ENCODE measurements around the gene ADM2. TPM values are rescaled to one million over a fixed set of nuclear protein-coding genes. Genes with fewer than 3 reads are reported as not detected.
A peak's percentile ranks its signal among the peaks of the same experiment; 100 is the strongest.

The ADM2 gene
- total and polyA plus RNA-seq, 2 of the 13 experiments (the other 11 are each of a cell fraction or from before 2014, with no cell fraction given): 1.2 to 3.0 TPM

DNA sequence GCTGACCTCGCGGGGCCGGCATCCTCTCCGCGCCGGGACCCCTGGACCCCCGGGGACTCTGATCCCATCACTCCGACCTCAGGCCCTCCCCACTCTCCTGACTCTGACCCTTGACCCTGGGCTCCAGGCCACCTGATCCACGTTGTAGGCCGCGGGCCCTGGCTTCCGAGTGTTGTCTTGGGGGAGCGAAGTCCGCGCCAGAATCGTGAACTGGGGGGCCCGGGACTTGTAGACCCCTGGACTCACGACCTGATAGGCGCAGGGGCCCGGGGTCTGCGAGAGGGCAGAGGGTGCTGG, 49.2 kb downstream of the ADM2 start (continued):
- TF ChIP-seq SMAD3 (CRISPR knock-in tag; IDR thresholded peaks at IDR 0.05): no peak
- TF ChIP-seq FOXK1 (CRISPR knock-in tag; IDR thresholded peaks at IDR 0.05; ENCODE audit: borderline replicate concordance, low read depth): no peak
- no peak for TF ChIP-seq ZHX2 (IDR thresholded peaks at IDR 0.05; ENCODE audit: low read depth)
- no peak for TF ChIP-seq ZHX2 (CRISPR knock-in tag; IDR thresholded peaks at IDR 0.05; ENCODE audit: borderline replicate concordance)
- TF ChIP-seq, protein P1, sequence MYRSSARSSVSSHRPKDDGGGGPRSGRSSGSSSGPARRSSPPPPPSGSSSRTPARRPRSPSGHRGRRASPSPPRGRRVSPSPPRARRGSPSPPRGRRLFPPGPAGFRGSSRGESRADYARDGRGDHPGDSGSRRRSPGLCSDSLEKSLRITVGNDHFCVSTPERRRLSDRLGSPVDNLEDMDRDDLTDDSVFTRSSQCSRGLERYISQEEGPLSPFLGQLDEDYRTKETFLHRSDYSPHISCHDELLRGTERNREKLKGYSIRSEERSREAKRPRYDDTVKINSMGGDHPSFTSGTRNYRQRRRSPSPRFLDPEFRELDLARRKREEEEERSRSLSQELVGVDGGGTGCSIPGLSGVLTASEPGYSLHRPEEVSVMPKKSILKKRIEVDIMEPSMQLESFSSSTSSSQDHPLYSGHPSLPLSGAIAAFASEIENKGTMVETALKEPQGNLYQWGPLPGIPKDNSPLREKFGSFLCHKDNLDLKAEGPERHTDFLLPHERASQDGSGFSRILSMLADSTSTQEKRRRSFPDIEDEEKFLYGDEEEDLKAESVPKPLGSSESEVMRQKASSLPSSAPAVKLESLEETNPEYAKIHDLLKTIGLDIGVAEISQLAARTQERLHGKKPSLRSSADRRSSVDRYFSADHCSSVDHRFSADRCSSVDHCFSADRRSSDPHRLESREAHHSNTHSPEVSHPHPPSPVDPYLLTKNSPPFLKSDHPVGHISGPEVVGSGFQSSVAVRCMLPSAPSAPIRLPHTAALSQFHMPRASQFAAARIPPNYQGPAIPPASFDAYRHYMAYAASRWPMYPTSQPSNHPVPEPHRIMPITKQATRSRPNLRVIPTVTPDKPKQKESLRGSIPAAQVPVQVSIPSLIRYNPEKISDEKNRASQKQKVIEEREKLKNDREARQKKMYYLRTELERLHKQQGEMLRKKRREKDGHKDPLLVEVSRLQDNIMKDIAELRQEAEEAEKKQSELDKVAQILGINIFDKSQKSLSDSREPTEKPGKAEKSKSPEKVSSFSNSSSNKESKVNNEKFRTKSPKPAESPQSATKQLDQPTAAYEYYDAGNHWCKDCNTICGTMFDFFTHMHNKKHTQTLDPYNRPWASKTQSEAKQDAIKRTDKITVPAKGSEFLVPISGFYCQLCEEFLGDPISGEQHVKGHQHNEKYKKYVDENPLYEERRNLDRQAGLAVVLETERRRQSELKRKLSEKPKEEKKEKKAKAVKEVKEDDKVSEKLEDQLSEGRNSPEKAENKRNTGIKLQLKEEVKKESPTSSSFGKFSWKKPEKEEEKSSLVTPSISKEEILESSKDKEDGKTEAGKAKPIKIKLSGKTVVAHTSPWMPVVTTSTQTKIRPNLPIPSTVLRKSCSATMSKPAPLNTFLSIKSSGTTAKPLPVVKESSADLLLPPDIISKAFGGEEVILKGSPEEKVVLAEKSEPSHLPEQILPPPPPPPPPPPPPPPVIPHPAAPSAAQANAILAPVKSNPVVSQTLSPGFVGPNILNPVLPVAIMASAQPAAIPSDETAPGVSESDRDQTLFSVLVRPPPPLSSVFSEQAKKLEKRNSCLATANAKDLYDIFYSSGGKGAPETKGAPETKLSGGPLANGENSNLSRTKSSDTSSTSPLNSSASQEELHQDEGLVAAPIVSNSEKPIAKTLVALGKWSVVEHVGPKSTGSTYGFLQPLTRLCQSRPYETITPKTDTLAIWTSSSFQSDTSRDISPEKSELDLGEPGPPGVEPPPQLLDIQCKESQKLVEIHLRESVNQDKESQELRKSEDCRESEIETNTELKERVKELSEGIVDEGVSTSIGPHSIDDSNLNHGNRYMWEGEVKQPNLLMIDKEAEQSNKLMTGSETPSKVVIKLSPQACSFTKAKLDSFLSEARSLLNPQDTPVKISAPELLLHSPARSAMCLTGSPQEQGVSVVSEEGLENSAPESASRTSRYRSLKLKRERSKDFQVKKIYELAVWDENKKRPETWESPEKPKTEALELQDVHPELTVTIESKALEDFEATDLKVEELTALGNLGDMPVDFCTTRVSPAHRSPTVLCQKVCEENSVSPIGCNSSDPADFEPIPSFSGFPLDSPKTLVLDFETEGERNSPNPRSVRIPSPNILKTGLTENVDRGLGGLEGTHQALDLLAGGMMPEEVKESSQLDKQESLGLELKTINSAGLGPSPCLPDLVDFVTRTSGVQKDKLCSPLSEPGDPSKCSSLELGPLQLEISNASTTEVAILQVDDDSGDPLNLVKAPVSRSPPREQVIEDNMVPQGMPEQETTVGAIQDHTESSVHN (CRISPR knock-in tag; IDR thresholded peaks at IDR 0.05): 0 out of 2 replicates have a peak, but pooled peaks have one; percentile 3
- TF ChIP-seq GTF2F1 (IDR thresholded peaks at IDR 0.05; ENCODE audit: low read length): no peak
- 0 out of 2 replicates have a peak, but pooled peaks have one; percentile 9 for TF ChIP-seq ZNF143 (CRISPR knock-in tag; IDR thresholded peaks at IDR 0.05)
- TF ChIP-seq MBNL3 (CRISPR knock-in tag; conservative IDR thresholded peaks at IDR 0.05): no peak
- peak; percentile 63; the same call in 1 of the 2 replicates for TF ChIP-seq MTA1 (CRISPR knock-in tag; IDR thresholded peaks at IDR 0.05; ENCODE audit: borderline replicate concordance)
- TF ChIP-seq, protein P2, sequence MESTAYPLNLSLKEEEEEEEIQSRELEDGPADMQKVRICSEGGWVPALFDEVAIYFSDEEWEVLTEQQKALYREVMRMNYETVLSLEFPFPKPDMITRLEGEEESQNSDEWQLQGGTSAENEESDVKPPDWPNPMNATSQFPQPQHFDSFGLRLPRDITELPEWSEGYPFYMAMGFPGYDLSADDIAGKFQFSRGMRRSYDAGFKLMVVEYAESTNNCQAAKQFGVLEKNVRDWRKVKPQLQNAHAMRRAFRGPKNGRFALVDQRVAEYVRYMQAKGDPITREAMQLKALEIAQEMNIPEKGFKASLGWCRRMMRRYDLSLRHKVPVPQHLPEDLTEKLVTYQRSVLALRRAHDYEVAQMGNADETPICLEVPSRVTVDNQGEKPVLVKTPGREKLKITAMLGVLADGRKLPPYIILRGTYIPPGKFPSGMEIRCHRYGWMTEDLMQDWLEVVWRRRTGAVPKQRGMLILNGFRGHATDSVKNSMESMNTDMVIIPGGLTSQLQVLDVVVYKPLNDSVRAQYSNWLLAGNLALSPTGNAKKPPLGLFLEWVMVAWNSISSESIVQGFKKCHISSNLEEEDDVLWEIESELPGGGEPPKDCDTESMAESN (CRISPR knock-in tag; conservative IDR thresholded peaks at IDR 0.05): no peak
- TF ChIP-seq ZNF335 (CRISPR knock-in tag; IDR thresholded peaks at IDR 0.05): no peak
- no peak for TF ChIP-seq DNMT3B (CRISPR knock-in tag; conservative IDR thresholded peaks at IDR 0.05)
- TF ChIP-seq, protein P3, sequence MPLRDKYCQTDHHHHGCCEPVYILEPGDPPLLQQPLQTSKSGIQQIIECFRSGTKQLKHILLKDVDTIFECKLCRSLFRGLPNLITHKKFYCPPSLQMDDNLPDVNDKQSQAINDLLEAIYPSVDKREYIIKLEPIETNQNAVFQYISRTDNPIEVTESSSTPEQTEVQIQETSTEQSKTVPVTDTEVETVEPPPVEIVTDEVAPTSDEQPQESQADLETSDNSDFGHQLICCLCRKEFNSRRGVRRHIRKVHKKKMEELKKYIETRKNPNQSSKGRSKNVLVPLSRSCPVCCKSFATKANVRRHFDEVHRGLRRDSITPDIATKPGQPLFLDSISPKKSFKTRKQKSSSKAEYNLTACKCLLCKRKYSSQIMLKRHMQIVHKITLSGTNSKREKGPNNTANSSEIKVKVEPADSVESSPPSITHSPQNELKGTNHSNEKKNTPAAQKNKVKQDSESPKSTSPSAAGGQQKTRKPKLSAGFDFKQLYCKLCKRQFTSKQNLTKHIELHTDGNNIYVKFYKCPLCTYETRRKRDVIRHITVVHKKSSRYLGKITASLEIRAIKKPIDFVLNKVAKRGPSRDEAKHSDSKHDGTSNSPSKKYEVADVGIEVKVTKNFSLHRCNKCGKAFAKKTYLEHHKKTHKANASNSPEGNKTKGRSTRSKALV (CRISPR knock-in tag; IDR thresholded peaks at IDR 0.05): 0 out of 2 replicates have a peak, but pooled peaks have one; percentile 18

All from HepG2 (cell line).